BLaER1 (cell line): ENCODE data around the gene RGS14.

Source experiments
- H3K27ac ChIP-seq: shearing (Covaris generic); formaldehyde crosslinking; 2 replicates; pipeline ENCODE4 v1.8.1; 2022
- H3K27me3 ChIP-seq: shearing (Covaris generic); formaldehyde crosslinking; 2 replicates; pipeline ENCODE4 v1.8.1; 2022
- H3K36me3 ChIP-seq: shearing (Covaris generic); formaldehyde crosslinking; 2 replicates; pipeline ENCODE4 v1.8.1; 2022
- H3K4me1 ChIP-seq: shearing (Covaris generic); formaldehyde crosslinking; 2 replicates; pipeline ENCODE4 v1.8.1; 2022
- H3K4me2 ChIP-seq: shearing (Covaris generic); formaldehyde crosslinking; 2 replicates; pipeline ENCODE4 v1.8.1; 2022
- H3K4me3 ChIP-seq: shearing (Covaris generic); formaldehyde crosslinking; 2 replicates; pipeline ENCODE4 v1.8.1; 2022
- H3K9ac ChIP-seq: shearing (Covaris generic); formaldehyde crosslinking; 2 replicates; pipeline ENCODE4 v1.8.1; 2022
- H3K9me3 ChIP-seq: shearing (Covaris generic); formaldehyde crosslinking; 2 replicates; pipeline ENCODE4 v1.8.1; 2022
- H4K20me1 ChIP-seq: shearing (Covaris generic); formaldehyde crosslinking; 2 replicates; pipeline ENCODE4 v1.8.1; 2022
- Cebpa-rat ChIP-seq: shearing (Covaris generic); IDR thresholded peaks from 2 replicates; pipeline ENCODE4 v1.8.1; 2022

RGS14 gene

DNA sequence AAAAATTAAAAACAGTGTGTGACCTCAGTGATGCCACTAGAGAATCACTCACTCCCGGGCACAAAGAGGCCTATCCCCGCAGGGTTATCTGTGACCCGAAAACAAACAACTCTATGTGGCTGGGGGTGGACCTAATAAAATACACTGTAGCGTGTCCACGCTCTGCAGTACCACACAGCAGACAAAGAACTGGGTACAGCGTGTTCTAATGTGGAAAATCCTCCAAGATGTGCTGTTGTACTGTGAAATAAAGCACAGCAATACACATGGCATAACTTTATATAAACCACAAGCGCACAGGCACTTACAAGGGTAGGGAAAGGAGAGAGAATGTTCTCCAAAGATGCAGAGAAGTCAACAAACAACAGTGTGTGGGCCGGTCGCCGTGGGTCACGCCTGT lies 18.4 kb downstream of the RGS14 start:
- no peaks in the 10 kb centered on the region for H4K20me1 ChIP-seq
- peaks cover 55% of the 10 kb centered on the region for H3K4me1 ChIP-seq
- H3K9me3 ChIP-seq: no peaks in the 10 kb centered on the region
- no peak overlapping the region for H3K9ac ChIP-seq
- no peaks in the 10 kb centered on the region; the same call in 1 of the 2 replicates for H3K36me3 ChIP-seq
- H3K27me3 ChIP-seq: no peaks in the 10 kb centered on the region
- TF ChIP-seq Cebpa-rat: no peak
- no peak overlapping the region for H3K27ac ChIP-seq
- no peak overlapping the region for H3K4me3 ChIP-seq
- peak overlapping the region; percentile 5; the same call in 1 of the 2 replicates for H3K4me2 ChIP-seq

GRCh38 chr5:177377851-177378776 lies 20.4 kb downstream of the RGS14 start:
- no peak for TF ChIP-seq Cebpa-rat
- H3K9me3 ChIP-seq: no peaks in the 10 kb centered on the region
- no peak overlapping the region for H3K27ac ChIP-seq
- no peaks in the 10 kb centered on the region for H4K20me1 ChIP-seq
- H3K4me1 ChIP-seq: peaks cover 55% of the 10 kb centered on the region
- no peak overlapping the region for H3K4me2 ChIP-seq
- H3K36me3 ChIP-seq: no peaks in the 10 kb centered on the region; the same call in 1 of the 2 replicates
- H3K27me3 ChIP-seq: no peaks in the 10 kb centered on the region
- no peak overlapping the region for H3K9ac ChIP-seq
- H3K4me3 ChIP-seq: no peak overlapping the region

GRCh38 chr5:177378884-177379883 lies 21.5 kb downstream of the RGS14 start:
- Histone ChIP-seq H3K27ac (no peak overlapping the region; the same call in 1 of the 2 replicates), H3K27me3 (no peaks in the 10 kb centered on the region), H4K20me1 (no peaks in the 10 kb centered on the region), H3K4me3 (no peak overlapping the region), H3K4me1 (peaks cover 56% of the 10 kb centered on the region), H3K9me3 (no peaks in the 10 kb centered on the region), H3K9ac (no peak overlapping the region), H3K4me2 (no peak overlapping the region), H3K36me3 (no peaks in the 10 kb centered on the region)
- TF ChIP-seq Cebpa-rat: no peak

- H3K4me3 ChIP-seq: no peak overlapping the region
- no peaks in the 10 kb centered on the region for H3K9me3 ChIP-seq
- H4K20me1 ChIP-seq: no peaks in the 10 kb centered on the region
- no peak for TF ChIP-seq Cebpa-rat
- no peak overlapping the region for H3K27ac ChIP-seq
- H3K4me1 ChIP-seq: peaks cover 59% of the 10 kb centered on the region
- H3K9ac ChIP-seq: no peak overlapping the region
- H3K36me3 ChIP-seq: no peaks in the 10 kb centered on the region
- H3K27me3 ChIP-seq: no peaks in the 10 kb centered on the region
- H3K4me2 ChIP-seq: no peak overlapping the region
Observed at GRCh38 chr5:177380805-177381126, 23.0 kb downstream of the RGS14 start.

- no peaks in the 10 kb centered on the region for H3K9me3 ChIP-seq
- H3K4me3 ChIP-seq: no peak overlapping the region
- no peaks in the 10 kb centered on the region for H3K36me3 ChIP-seq
- peak overlapping the region; percentile 46 for H3K4me2 ChIP-seq
- no peak overlapping the region for H3K9ac ChIP-seq
- no peak for TF ChIP-seq Cebpa-rat
- no peak overlapping the region for H3K27ac ChIP-seq
- no peaks in the 10 kb centered on the region for H3K27me3 ChIP-seq
- H4K20me1 ChIP-seq: no peaks in the 10 kb centered on the region
- H3K4me1 ChIP-seq: peaks cover 63% of the 10 kb centered on the region
Observed at GRCh38 chr5:177382423-177383029, 24.8 kb downstream of the RGS14 start.

GRCh38 chr5:177383181-177383580 lies 25.5 kb downstream of the RGS14 start:
- Histone ChIP-seq H3K4me2 (peak overlapping the region; percentile 46), H3K27ac (no peak overlapping the region), H3K4me3 (no peak overlapping the region), H3K27me3 (no peaks in the 10 kb centered on the region), H3K4me1 (peaks cover 70% of the 10 kb centered on the region), H3K9ac (no peak overlapping the region), H4K20me1 (no peaks in the 10 kb centered on the region), H3K36me3 (no peaks in the 10 kb centered on the region), H3K9me3 (no peaks in the 10 kb centered on the region)
- TF ChIP-seq Cebpa-rat: no peak

- H3K4me1 ChIP-seq: peaks cover 79% of the 10 kb centered on the region
- H3K9me3 ChIP-seq: no peaks in the 10 kb centered on the region
- H3K27ac ChIP-seq: no peak within 1 kb of the TSS
- H3K4me2 ChIP-seq: peak within 1 kb of the TSS; percentile 46; the same call in 1 of the 2 replicates
- TF ChIP-seq Cebpa-rat: no peak
- H3K36me3 ChIP-seq: no peaks in the 10 kb centered on the region
- no peak within 1 kb of the TSS for H3K9ac ChIP-seq
- H3K27me3 ChIP-seq: no peaks in the 10 kb centered on the region
- H4K20me1 ChIP-seq: no peaks in the 10 kb centered on the region
- H3K4me3 ChIP-seq: no peak within 1 kb of the TSS
Observed at GRCh38 chr5:177384134-177384533, 26.4 kb downstream of the RGS14 start, which contains the start of gene SLC34A1. Gene SLC34A1 (plus strand): TSS chr5:177384434. CDS start chr5:177385742, 1,308 bp downstream.

DNA sequence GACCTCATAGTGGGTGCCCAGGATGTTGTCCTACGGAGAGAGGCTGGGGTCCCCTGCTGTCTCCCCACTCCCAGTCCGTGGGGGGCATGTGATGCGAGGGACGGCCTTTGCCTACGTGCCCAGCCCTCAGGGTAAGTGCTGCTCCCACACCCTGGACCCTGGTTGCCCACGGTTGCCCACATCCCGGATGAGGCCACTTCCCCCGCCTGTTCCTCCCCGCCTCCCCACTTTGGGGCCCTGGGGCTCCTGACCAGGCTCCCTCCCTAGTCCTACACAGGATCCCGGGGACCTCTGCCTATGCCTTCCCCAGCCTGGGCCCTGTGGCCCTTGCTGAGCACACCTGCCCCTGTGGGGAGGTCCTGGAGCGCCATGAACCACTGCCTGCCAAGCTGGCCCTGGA lies 28.0 kb downstream of the RGS14 start:
- Histone ChIP-seq H3K27me3 (no peaks in the 10 kb centered on the region), H3K9me3 (no peaks in the 10 kb centered on the region), H3K4me1 (peaks cover 84% of the 10 kb centered on the region), H3K9ac (no peak overlapping the region), H4K20me1 (no peaks in the 10 kb centered on the region), H3K4me2 (peak overlapping the region; percentile 76), H3K4me3 (no peak overlapping the region), H3K27ac (no peak overlapping the region), H3K36me3 (no peaks in the 10 kb centered on the region)
- no peak for TF ChIP-seq Cebpa-rat

GRCh38 chr5:177386542-177386941 lies 28.8 kb downstream of the RGS14 start:
- Histone ChIP-seq H3K9me3 (no peaks in the 10 kb centered on the region), H3K27ac (no peak overlapping the region), H3K4me1 (peaks cover 84% of the 10 kb centered on the region), H3K4me3 (no peak overlapping the region), H3K4me2 (peak overlapping the region; percentile 76; the same call in 1 of the 2 replicates), H3K27me3 (no peaks in the 10 kb centered on the region), H3K36me3 (no peaks in the 10 kb centered on the region), H3K9ac (no peak overlapping the region), H4K20me1 (no peaks in the 10 kb centered on the region)
- no peak for TF ChIP-seq Cebpa-rat
